ENCODE data around the gene CST3.

DNA sequence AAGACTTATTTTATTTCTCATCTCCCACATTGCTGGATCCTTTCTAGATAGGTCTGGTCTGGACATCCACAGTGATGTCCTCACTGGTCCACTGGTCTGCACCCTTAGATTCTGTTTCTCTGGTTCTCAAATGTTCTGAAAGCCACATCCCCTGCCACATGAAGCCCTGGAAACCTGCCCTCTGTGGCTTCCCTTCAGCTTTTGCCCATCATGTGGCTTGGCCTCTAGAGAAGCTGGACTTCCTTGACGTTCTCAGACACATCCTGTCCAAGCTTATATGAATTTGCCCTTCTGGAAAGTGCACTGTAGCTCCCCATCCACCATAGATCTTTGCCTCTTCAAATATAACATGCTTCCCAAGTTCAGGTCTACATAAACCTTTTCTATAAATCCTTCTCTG, 32.6 kb upstream of the CST3 start:
- TF ChIP-seq YY1 (IDR thresholded peaks at IDR 0.05; ENCODE audit: low read depth) = no peak
- TF ChIP-seq MAX (IDR thresholded peaks at IDR 0.05) = no peak

Measured in Ishikawa (cell line).